HG03521 (cell line): ENCODE data around the gene FSTL4.
"Not testable (repeated sequence)": the region's sequence is repeated elsewhere in the genome, so short reads cannot be mapped to it uniquely, and the experiment has no call there.

Experiments used
- ATAC-seq: cut with Tn5 transposase; IDR thresholded peaks from one replicate; pipeline ENCODE4 v1.9.1; 2021; ENCODE audit warnings: mild to moderate bottlenecking, moderate library complexity; ENCODE audit not compliant: unreplicated experiment

FSTL4 gene

GRCh38 chr5:133460172-133460758, 152.1 kb downstream of the FSTL4 start:
- no peak for ATAC-seq

GRCh38 chr5:133459474-133460160, 152.7 kb downstream of the FSTL4 start:
- no peak for ATAC-seq

- ATAC-seq, result no peak
Measured at GRCh38 chr5:133458435-133458834, 153.9 kb downstream of the FSTL4 start.

- no peak for ATAC-seq
Measured at GRCh38 chr5:133457439-133458355, 154.6 kb downstream of the FSTL4 start.

GRCh38 chr5:133456933-133457402, 155.4 kb downstream of the FSTL4 start:
- ATAC-seq, result no peak

- ATAC-seq, result no peak
Measured at GRCh38 chr5:133455676-133456075, 156.7 kb downstream of the FSTL4 start.

GRCh38 chr5:133454442-133454841, 157.9 kb downstream of the FSTL4 start:
- ATAC-seq, result no peak

GRCh38 chr5:133453831-133454230, 158.5 kb downstream of the FSTL4 start:
- ATAC-seq, result no peak

- no peak for ATAC-seq
Measured at GRCh38 chr5:133453084-133453780, 159.1 kb downstream of the FSTL4 start.

- no peak for ATAC-seq
Measured at GRCh38 chr5:133451926-133452325, 160.4 kb downstream of the FSTL4 start.

- ATAC-seq, result no peak
Measured at GRCh38 chr5:133450286-133450685, 162.1 kb downstream of the FSTL4 start.

- no peak for ATAC-seq
Measured at GRCh38 chr5:133449181-133449580, 163.2 kb downstream of the FSTL4 start.

GRCh38 chr5:133446440-133446839, 165.9 kb downstream of the FSTL4 start:
- ATAC-seq, result no peak

GRCh38 chr5:133445744-133446143, 166.6 kb downstream of the FSTL4 start:
- no peak for ATAC-seq

GRCh38 chr5:133445204-133445603, 167.1 kb downstream of the FSTL4 start:
- not testable (repeated sequence) for ATAC-seq

- no peak for ATAC-seq
Measured at GRCh38 chr5:133444711-133445110, 167.6 kb downstream of the FSTL4 start.

GRCh38 chr5:133441166-133441815, 171.1 kb downstream of the FSTL4 start:
- no peak for ATAC-seq

- ATAC-seq, result no peak
Measured at GRCh38 chr5:133440467-133441115, 171.8 kb downstream of the FSTL4 start.

GRCh38 chr5:133439859-133440258, 172.5 kb downstream of the FSTL4 start:
- ATAC-seq, result no peak

- ATAC-seq, result no peak
Measured at GRCh38 chr5:133438487-133438886, 173.9 kb downstream of the FSTL4 start.
